ENCODE results near the gene NPC1L1.
A peak's percentile ranks its signal among the peaks of the same experiment; 100 is the strongest.

NPC1L1 gene
- long read RNA-seq = 0 reads

- Histone ChIP-seq H3K4me3 (replicated peaks; ENCODE audit: insufficient read depth, low read length) (no peak within 1 kb of the TSS), H3K27ac (replicated peaks) (no peak within 1 kb of the TSS), H3K27me3 (ENCODE audit: insufficient read depth, poor library complexity, severe bottlenecking) (no peaks in the 10 kb centered on the region)
- DNase-seq (ENCODE audit: low read depth in 1 of 2, low spot score in 1 of 2) = no peak
- no peak for TF ChIP-seq SPI1 (IDR thresholded peaks at IDR 0.05; ENCODE audit: borderline replicate concordance, low read depth)
Measured at GRCh38 chr7:44541028-44541869, at the start of gene NPC1L1. NPC1L1 (minus strand) TSS chr7:44541330; CDS start chr7:44541259, 71 bp downstream.

- Histone ChIP-seq H3K27ac (replicated peaks) (no peak overlapping the region), H3K4me3 (replicated peaks; ENCODE audit: insufficient read depth, low read length) (no peak overlapping the region), H3K27me3 (ENCODE audit: insufficient read depth, poor library complexity, severe bottlenecking) (no peaks in the 10 kb centered on the region)
- DNase-seq (ENCODE audit: low read depth in 1 of 2, low spot score in 1 of 2) = no peak
- TF ChIP-seq POLR2AphosphoS5 (IDR thresholded peaks at IDR 0.05; ENCODE audit: low read depth) (no peak), GABPA (IDR thresholded peaks at IDR 0.05; ENCODE audit: low read depth) (no peak), SPI1 (IDR thresholded peaks at IDR 0.05; ENCODE audit: borderline replicate concordance, low read depth) (no peak), REST (IDR thresholded peaks at IDR 0.05; ENCODE audit: insufficient replicate concordance, low read depth) (no peak), CTCF (IDR thresholded peaks at IDR 0.05; ENCODE audit: insufficient read depth, low read length) (no peak)
Measured at GRCh38 chr7:44590910-44591309, 49.8 kb upstream of the NPC1L1 start.

- DNase-seq (ENCODE audit: low read depth in 1 of 2, low spot score in 1 of 2) = peak in 1 of 2 experiments; percentile 62
- Histone ChIP-seq H3K4me3 (replicated peaks; ENCODE audit: insufficient read depth, low read length) (no peak overlapping the region), H3K27me3 (ENCODE audit: insufficient read depth, poor library complexity, severe bottlenecking) (no peaks in the 10 kb centered on the region), H3K27ac (replicated peaks) (no peak overlapping the region)
- TF ChIP-seq POLR2AphosphoS5 (IDR thresholded peaks at IDR 0.05; ENCODE audit: low read depth) (no peak), REST (IDR thresholded peaks at IDR 0.05; ENCODE audit: insufficient replicate concordance, low read depth) (no peak), GABPA (IDR thresholded peaks at IDR 0.05; ENCODE audit: low read depth) (no peak), CTCF (IDR thresholded peaks at IDR 0.05; ENCODE audit: insufficient read depth, low read length) (no peak), SPI1 (IDR thresholded peaks at IDR 0.05; ENCODE audit: borderline replicate concordance, low read depth) (no peak)
Measured at GRCh38 chr7:44587843-44588711, 46.9 kb upstream of the NPC1L1 start.
